GM19193 (cell line): Measurements from ENCODE around the gene ARL17B.
"Not testable (repeated sequence)": the region's sequence is repeated elsewhere in the genome, so short reads cannot be mapped to it uniquely, and the experiment has no call there.

ENCODE experiments used
- POLR2A ChIP-seq: IDR thresholded peaks from 4 replicates; pipeline ENCODE4 v1.6.1; 2011; ENCODE audit not compliant: insufficient read depth, insufficient read length; ENCODE audit errors: extremely low read depth

Gene ARL17B

DNA sequence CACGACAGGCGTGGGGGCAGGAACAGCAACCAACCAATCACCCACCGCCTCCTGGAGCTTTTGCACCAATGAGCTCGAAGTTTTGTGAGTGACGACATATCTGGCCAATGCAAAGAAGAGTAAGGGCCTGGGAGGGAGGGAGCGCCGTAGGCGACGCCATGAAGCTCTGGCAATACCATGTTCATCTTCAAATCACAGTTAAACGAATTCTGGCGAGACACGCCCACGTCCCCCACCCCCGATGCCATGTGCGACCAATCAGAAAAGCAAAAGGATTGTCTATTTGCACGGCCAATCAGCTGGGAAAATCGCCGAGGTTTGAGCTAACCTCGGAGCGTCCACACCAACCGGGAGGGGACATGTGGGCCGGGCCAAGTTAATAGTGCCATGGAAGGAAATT, at the start of gene ARL17B:
Gene ARL17B (minus strand): TSS at position 12 of the 400 bp plus-strand sequence. CDS start 3,369 bp downstream, outside the sequence.
- TF ChIP-seq POLR2A = not testable (repeated sequence)

DNA sequence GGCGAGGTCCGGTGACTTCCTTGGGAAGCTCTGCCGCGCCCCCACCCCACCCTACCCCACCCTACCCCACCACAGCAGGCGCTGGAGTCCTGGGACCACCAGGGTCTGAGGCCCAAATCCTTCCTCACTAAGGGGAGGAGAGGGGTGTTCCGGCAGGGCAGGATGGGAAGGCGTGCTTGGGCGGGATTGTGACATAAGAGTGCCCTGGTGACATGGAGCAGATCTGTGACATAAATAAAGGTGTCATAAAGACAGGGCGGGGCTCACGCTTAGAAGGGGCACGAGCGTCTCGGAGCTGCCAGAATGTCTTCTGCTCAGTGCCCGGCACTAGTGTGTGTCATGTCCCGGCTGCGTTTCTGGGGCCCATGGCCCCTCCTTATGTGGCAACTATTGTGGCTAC, 66.7 kb downstream of the ARL17B start, which contains the start of gene LRRC37A:
Gene LRRC37A (plus strand): TSS at position 301 of the 400 bp plus-strand sequence. CDS start 3 bp downstream, at position 304.
- not testable (repeated sequence) for TF ChIP-seq POLR2A

DNA sequence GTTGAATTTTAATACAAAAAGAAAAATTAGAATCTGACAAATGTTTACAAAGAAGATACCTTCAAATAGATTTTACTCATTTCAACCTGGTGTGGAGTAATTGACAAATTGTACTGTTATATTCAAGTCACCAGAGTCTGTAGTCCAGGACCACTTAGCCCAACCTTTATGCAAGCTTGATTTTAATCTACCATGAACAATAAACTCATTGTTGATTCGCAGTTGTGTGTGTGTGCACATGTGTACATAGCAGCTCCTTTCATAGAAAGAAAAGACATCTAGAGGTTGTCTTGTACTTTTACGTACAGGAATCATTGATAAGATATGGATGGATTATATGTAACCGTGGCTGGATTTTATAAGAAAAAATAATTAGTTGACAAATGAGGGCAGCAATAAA, 87.3 kb downstream of the ARL17B start:
- TF ChIP-seq POLR2A = no peak

DNA sequence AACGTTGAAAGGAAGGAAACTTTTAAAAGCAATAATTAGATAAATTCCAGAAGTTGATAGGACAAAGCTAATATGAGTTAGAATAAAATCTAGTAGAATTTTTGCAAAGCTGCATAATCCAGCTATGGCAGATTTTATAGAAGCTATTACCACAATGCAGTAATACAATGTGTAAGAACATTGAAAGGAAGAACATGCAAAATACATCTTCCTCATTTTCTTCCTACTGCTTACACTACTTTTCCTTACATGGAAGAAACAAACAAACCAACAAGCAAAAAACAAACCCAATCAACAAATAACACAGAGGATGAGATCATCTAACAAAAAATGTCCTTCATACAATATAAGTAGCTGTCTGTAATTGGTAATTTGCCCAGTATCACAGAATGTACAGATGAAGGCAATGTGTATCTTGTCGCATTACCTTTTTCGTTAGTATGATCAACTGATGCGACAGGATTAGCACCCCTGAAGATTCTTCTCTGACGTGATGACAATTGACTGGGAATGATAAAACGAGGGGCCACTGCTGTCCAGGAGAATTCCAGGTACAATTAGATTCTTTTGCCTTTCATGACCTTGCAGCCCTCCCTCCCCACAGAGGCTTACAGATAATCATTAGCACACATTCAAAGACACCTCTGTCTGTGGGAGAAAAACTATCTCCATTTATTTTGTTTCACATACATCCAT, 87.9 kb downstream of the ARL17B start:
- no peak for TF ChIP-seq POLR2A

DNA sequence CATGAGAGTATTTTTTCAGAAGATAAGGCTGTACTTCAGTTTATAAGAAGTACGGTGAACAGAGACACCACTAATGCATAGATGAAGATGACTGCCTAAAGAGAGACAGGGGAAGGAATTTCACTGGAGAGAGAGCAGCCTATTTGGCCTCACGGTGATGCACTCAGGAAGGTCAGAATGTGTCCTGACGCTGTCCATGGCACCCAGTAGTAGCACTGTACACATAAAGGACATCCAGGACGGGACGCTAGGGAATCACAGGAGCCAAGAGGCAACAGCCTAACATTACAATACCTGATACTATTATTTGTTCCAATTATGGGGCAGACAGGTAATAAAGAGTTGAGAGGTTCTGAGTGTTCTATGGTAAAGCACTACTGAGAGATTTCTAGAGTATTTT, 91.5 kb downstream of the ARL17B start:
- no peak for TF ChIP-seq POLR2A

DNA sequence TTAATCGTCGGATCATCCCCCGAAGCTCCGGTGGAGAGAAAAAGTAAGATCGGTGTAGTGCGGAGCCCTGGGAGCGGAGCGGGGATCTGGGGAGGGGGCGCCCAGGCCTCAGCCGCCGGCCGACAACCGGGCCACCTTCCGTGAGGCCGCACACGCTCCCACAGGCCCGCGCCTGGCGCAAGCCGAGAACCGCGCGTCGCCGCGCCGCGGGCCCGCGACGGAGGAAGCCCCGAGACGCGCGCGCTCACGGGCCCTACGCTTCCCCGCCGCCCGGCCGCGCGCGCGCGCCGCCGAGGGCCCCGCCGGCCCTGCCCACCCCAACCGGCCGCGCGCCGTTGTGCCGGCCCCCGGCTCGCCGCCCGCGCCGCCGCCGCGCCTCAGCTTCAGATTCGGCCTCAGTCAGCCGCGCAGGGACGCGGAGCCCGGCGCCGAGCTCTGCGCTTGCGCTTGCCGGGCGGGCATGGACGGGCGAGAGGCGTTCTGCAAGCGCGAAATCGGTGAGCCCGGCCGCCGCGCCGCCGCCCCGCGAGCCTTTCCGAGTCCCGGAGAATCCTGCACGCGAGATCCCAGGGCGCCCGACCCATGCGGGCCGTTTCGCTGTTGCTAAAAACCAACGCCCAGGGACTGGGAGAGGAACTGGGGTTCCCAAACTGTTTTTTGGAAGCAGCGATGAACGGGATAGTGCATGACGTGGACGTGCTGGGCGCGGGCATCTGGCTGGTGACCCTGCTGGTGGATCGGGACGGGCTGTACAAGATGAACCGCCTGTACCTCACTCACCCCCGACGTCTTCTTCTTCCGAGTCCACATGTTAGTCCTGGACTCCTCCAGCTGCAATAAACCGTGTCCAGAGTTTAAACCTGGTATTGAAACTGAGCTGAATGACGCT, 94.7 kb downstream of the ARL17B start:
- TF ChIP-seq POLR2A = peak; percentile 60

DNA sequence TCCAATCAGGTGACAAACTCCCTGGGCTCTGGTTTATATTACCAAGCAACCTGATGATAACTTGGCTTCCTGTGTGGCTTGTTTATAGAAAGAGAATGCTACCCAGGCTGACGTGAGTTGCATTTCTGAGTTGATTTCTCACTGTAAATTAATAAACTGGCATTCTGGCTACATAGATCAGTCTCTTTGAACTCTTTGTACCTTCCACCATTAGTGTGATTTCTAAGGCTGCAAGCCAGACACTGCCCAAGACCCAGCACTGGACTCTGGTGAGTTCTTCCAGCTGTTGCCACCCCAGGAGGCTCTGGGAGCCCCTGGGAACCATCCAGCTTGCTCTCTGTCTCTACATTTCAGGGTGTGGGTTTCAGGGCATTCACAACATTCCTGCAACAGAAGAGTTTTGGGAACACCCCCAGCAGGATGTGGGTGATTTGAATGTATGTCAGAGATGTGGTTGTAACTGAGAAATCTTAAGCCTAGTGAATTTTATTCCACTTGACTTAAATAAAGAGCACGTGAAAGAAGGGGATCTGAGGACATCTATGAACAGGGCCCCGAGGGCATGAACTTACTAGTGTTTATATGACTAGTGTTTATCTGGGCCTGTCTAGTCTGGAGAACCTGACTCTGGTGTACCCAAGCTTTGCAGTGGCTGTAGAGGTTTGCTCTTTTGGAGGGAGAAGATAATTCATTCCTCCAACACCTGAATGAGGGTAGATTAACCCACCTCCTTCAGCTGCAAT, 96.9 kb downstream of the ARL17B start:
- no peak for TF ChIP-seq POLR2A

DNA sequence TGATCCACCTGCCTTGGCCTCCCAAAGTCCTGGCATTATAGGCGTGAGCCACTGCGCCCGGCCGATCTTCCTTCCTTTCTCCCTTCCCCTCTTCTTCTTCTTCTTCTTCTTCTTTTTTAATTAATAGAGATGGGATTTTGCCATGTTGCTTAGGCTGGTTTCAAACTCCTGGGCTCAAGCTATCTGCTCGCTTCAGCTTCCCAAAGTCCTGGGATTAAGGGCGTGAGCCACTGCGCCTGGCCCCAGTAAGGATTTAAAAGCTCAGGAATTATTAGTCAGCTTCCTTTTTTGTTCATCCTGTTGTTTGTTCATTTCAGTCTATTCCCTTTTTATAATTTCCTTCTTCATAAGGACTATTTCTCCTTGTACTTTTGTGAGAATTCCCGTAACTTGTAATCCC, 99.3 kb downstream of the ARL17B start:
- no peak for TF ChIP-seq POLR2A

DNA sequence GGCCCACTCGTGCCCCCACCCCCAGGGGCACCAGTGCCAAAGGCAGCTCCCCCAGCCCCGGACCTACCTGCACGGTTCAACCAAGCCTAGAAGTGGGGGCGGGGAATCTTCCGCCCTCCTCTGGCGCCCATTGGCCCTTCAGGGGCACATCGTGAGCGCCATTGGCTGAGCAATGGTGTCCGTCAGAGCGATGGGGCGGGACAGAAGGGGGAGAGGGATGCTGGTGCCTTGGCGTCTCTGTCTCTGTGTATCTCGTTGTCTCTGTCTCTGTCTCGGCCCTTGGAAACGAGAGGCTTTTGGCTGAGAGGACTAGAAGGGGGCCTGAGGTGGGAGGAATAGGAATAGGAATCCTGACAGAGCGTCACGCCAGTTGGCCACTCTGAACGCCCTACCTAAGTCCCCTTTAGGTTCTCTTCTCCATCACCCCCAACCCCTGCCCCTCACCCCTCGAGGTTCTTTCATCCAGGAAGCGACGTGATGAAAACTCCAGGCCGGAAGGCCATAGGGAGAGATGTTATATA, 136.2 kb downstream of the ARL17B start:
- TF ChIP-seq POLR2A = peak; percentile 25
